Measurements from ENCODE around the gene ISLR. TPM values are rescaled to one million over a fixed set of nuclear protein-coding genes. Genes with fewer than 3 reads are reported as not detected.

ISLR gene
- total and polyA plus RNA-seq, 2 of the 4 experiments (the other 2 are of a cell fraction) = under 0.01 to 0.79 TPM

- ATAC-seq (ENCODE audit: low read depth) (no peak), DNase-seq (no peak)
- 57% methylated on average over 2 of the region's 9 CpGs; no CpG with 5 or more reads in 1 of the 2 experiments for WGBS, 2 experiments (ENCODE audit: extremely low coverage in 2 of 2, insufficient read length in 1 of 2)
- ChIA-PET POLR2A (ENCODE audit: unreplicated experiment) (no interaction called here), CTCF (no interaction called here)
- Histone ChIP-seq H2AK9ac (replicated peaks; ENCODE audit: low read depth, low read length, poor library complexity) (peak overlapping the region; percentile 23), H3K79me1 (ENCODE audit: low read depth in 1 of 2, low read length in 2 of 2) (no peaks in the 10 kb centered on the region), H2BK15ac (ENCODE audit: low read depth, low read length) (no peak overlapping the region), H3K18ac (ENCODE audit: low read depth, low read length) (no peak overlapping the region), H3K9ac (ENCODE audit: low read depth, low read length) (no peak overlapping the region), H2BK120ac (ENCODE audit: low read depth, low read length) (no peak overlapping the region), H4K8ac (ENCODE audit: low read depth in 2 of 2, low read length in 2 of 2) (no peak overlapping the region), H3K27ac (ENCODE audit: insufficient read depth, low read length) (no peak overlapping the region), H3K36me3 (ENCODE audit: control insufficient read depth, insufficient read depth, low read length) (no peaks in the 10 kb centered on the region), H2BK20ac (ENCODE audit: low read depth, low read length) (no peak overlapping the region), H3K27me3 (ENCODE audit: control insufficient read depth, insufficient read depth, low read length) (peaks cover 12% of the 10 kb centered on the region), H3K56ac (ENCODE audit: extremely low read depth, insufficient read depth, low read length) (no peak overlapping the region), H3K14ac (replicated peaks; ENCODE audit: low read depth, low read length) (no peak overlapping the region), H4K91ac (ENCODE audit: insufficient read depth, low read depth, low read length) (no peak overlapping the region), H3K4me2 (ENCODE audit: low read depth, low read length) (no peak overlapping the region), H3K4me3 (ENCODE audit: insufficient read depth, low read depth, low read length) (no peak overlapping the region), H2AFZ (replicated peaks; ENCODE audit: low read length, poor library complexity) (peak overlapping the region; percentile 27), H3K4me1 (ENCODE audit: control insufficient read depth, insufficient read depth, low read length) (peaks cover 17% of the 10 kb centered on the region), H3K4ac (ENCODE audit: low read depth, low read length) (no peak overlapping the region), H3K9me3 (ENCODE audit: control insufficient read depth, insufficient read depth, low read length) (no peaks in the 10 kb centered on the region), H2AK5ac (ENCODE audit: low read depth, low read length) (no peak overlapping the region), H3K9me1 (ENCODE audit: insufficient read depth, low read length) (no peaks in the 10 kb centered on the region), H3K23ac (ENCODE audit: low read depth, low read length) (no peak overlapping the region), H4K20me1 (ENCODE audit: insufficient read depth, low read length) (no peaks in the 10 kb centered on the region), H2BK5ac (ENCODE audit: low read depth, low read length, poor library complexity, severe bottlenecking) (no peak overlapping the region), H4K5ac (ENCODE audit: low read depth, low read length) (no peak overlapping the region)
- BruUV-seq (replicated peaks) = no TSS peak
- no peak for TF ChIP-seq POLR2A (IDR thresholded peaks at IDR 0.05; ENCODE audit: low read depth, low read length)
- TF ChIP-seq MAZ (IDR thresholded peaks at IDR 0.05; ENCODE audit: borderline replicate concordance, low read depth, low read length) = no peak
- TF ChIP-seq CEBPB (IDR thresholded peaks at IDR 0.05; ENCODE audit: low read depth, low read length) = no peak
- TF ChIP-seq CHD1 (IDR thresholded peaks at IDR 0.05; ENCODE audit: low read depth, low read length) = no peak
- TF ChIP-seq MAFK (IDR thresholded peaks at IDR 0.05; ENCODE audit: low read depth, low read length) = no peak
- in situ Hi-C loops (cut with MboI; ENCODE audit: low sequenced_read_pairs) (no loop called here), dilution Hi-C loops (cut with HindIII; ENCODE audit: low sequenced_read_pairs, unreplicated experiment) (no loop called here), intact Hi-C loops (cut with micrococcal nuclease) (no loop called here)
These were observed 39.0 kb downstream of the ISLR start for GRCh38 chr15:74212494-74212893.
